HUDEP-2 (cell line): ENCODE data around the gene MYADML2.

Experiments used
- DNase-seq, 76 experiments: peaks; one replicate each; lab custom pipeline; 2025; ENCODE audit not compliant: unreplicated experiment in 76 of 76; lab: John Stamatoyannopoulos, UW

The MYADML2 gene

DNA sequence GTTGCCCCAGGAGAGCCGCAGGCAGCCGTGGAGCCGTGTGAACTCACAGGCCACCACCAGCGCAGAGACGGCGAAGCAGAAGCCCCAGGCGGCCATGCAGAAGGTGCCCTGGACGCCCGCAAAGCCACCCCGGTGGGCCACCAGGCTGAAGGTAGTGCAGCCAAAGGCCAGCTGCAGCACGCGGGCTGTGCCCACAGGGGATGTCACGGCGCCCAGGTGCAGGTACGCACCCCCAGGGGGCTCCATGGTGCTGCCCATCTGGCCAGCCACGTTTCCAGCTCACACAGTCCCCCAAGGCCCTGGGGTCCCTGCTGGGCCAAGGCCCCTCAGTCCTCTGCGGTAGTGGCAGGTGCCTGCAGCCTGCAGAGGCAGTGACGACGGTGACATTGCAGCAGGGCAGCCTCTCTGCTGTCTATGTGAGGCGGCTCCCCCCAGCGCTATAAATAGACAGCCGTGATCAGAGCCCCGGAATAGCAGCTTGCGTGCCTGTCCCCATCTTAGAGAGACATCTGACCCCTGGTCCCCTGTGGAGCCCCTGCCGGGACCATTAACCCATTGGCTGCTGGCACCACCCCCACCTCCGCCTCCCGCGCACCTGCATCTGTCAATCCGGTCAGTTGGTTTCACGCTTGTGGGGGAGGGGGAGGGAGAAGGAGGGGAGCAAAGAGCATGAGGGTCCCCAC lies 5.4 kb downstream of the MYADML2 start:
- no peak for DNase-seq

DNA sequence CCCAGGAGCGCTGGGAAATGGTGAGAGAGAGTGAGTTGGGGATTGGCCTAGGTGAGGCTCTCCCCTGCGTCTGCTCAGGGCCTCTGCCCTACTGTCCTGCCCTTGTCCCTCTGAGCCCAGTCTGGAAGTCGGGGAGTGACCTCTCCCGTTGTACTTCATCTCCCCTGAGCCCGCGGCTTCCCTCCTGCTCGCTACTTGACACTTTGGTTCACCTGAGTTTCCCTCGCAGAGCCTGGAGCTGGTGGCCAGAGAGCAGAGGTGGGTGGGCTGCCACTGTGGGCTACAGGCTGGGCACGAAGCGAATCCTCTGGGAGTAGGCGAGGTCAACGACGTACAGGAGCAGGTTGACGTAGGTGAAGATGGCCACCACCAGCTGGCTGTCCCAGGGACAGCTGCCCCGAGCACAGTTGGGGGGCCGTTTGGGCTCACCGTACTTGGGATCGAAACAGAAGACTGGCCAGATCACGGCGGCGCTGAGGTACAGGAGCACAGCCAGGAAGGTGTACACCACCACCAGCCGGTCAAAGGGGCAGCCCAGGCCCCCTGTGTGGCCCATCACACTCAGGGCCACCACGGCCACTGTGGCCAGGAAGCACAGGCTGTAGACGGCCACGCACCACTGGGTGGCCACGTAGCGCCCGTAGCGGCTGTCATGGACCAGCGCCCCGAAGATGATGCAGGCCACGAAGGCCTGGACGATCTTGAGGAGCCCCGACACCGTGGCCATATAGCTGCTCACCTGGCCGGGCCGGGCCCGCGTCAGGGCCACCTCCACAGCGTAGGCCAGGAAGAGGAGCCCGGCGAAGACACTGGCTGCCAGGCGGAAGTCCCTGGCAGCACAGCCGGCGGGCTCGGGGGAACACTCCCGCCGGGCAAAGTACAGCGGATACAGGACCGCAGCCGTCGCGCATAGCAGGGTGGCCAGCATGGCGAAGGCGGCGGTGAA lies 6.2 kb downstream of the MYADML2 start:
- no peak for DNase-seq

DNA sequence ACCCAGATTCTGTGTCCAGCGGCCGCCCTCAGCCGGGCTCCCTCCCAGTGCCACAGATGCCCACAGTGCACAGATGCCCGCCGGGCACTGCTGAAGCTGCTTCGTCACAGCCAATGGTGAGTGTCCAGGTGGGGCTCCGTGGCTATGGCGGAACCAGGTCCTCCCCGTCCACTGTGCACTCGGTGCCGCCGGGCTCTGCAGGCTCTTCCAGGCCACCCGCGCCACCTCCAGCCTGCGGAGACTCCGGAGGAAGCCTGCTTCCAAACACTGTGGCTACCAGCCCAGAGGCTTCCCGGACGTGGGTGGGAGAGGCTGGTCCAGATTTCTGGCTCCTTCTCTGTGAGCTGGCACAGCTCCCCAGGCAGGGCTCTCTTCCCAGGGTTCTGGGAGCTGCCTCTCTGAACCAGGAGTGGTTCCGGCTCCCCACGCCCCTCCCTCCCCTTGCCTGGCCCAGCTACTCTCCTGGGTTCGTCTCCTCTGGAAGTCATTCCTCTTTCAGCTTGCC lies 7.1 kb downstream of the MYADML2 start:
- DNase-seq = no peak

DNA sequence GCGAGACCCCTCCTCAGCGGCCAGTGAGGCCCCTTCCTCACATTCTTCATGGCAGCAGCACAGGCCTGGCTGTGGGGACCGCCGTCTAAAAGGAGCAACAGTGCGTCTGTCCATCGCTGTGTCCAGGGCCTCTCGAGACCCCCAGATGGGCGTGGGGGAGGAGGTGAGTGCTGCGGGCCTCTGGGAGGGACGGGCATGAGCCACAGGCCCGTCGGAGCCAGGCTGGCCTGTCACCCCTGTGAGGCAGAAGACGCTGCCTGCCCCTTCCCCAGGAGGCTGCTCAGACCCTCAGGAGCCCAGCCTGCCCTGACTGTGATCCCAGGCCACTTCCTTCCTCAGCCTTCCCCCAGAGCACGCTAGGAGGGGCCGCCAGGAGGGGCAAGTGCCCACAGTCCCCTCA lies 7.8 kb downstream of the MYADML2 start:
- DNase-seq = no peak

- no peak for DNase-seq
Measured at GRCh38 chr17:81935709-81936084, 11.3 kb downstream of the MYADML2 start.

- DNase-seq = no peak
Measured at GRCh38 chr17:81934850-81935708, 12.0 kb downstream of the MYADML2 start.

GRCh38 chr17:81934098-81934757 lies 12.8 kb downstream of the MYADML2 start:
- DNase-seq = no peak

GRCh38 chr17:81933178-81933699 lies 13.8 kb downstream of the MYADML2 start:
- DNase-seq = peak in 1 of 76 experiments; percentile 10

DNA sequence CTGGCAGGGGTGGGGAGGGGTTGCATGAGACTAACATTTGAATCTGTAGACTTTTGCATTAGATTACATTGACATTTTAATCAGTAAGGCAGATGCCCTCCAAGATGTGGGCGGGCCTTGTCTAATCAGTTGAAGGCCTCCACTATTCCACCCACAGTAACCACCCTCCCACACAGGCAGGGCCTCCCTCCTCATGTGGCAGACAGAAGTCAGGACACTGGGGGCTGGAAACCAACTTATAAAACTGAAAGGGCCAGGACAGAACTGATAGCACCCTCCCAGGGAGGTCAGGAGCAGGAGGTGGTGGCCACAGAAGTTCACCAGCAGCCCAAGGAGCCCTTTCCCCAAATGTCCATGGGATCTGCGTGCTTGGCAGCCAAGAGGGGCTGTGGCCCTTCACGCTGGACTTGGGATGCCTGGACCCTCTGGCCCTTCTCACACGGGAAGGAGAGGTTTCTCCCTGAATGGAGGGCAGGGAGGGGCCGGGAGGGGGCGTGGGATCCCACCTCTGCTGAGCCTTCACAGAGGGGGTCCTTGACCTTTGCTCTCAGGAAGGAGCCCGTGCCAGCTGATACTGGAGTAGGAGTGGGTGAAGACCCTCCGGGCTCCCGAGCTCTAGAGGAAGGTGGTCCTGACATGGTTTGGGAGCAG lies 14.6 kb downstream of the MYADML2 start:
- DNase-seq = peak in 73 of 76 experiments; percentile 52 to 97 (median 86)

- peak in 74 of 76 experiments; percentile 18 to 90 (median 77) for DNase-seq
Measured at GRCh38 chr17:81931557-81932332, 15.3 kb downstream of the MYADML2 start.

DNA sequence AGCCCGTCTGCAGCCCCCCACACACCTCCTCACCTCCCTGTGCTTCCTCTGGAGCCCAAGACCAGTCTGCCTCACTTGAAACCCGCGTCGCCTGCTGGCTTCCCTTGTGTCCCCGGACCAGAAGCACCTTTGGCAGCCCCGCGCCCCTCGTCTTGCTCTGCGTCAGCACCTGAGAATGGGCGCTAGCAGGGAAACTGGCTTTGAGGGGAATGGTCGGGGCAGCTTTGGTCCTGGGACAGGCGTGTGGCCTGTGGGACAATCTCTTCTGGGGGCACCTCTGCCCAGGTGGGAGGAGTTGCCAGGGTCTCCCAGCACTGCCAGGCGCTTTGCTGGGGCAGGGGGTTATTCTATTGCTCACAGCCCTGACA lies 15.9 kb downstream of the MYADML2 start:
- DNase-seq = peak in 3 of 76 experiments; percentile 42 to 77 (median 50)

- no peak for DNase-seq
Measured at GRCh38 chr17:81930142-81931125, 16.6 kb downstream of the MYADML2 start.

DNA sequence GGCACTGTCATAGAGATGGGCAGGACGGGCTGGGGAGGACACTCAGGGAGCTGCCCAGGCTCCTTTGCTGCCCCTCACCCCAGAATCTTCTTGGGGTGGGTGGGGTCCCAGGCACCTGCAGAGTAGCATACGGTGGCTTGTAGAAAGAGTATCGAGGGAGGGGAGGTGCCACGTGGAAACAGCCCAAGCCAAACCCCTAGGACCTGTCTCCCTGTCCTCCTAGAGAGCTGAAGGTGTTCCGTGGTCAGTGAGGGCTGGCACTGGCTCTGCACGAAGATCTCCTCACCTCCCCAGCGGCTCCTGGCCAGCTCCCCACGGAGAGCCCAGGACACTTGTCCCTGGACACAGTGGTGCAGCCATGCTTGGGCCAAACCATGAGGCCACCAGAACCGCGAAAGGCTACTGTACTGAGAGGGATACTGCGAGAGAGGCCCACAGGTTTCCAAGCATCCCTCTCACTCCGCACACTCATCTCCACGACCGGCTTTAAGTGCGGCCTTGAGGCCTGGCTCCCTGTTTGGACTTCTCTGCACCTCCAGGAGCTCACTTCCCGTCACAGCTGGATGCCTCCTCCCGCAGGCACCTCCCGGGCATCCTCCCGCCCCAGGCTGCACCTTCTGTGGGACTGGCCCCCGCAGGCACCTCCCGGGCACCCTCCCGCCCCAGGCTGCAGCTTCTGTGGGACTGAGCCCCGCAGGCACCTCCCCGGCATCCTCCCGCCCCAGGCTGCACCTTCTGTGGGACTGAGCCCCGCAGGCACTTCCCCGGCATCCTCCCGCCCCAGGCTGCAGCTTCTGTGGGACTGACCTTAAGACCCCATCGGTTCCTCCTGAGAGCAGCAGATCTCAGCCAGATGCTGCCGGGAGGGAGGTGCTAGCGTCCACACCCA lies 17.5 kb downstream of the MYADML2 start:
- no peak for DNase-seq

GRCh38 chr17:81928544-81929252 lies 18.3 kb downstream of the MYADML2 start:
- DNase-seq = peak in 9 of 76 experiments; percentile 8 to 40 (median 21)

DNA sequence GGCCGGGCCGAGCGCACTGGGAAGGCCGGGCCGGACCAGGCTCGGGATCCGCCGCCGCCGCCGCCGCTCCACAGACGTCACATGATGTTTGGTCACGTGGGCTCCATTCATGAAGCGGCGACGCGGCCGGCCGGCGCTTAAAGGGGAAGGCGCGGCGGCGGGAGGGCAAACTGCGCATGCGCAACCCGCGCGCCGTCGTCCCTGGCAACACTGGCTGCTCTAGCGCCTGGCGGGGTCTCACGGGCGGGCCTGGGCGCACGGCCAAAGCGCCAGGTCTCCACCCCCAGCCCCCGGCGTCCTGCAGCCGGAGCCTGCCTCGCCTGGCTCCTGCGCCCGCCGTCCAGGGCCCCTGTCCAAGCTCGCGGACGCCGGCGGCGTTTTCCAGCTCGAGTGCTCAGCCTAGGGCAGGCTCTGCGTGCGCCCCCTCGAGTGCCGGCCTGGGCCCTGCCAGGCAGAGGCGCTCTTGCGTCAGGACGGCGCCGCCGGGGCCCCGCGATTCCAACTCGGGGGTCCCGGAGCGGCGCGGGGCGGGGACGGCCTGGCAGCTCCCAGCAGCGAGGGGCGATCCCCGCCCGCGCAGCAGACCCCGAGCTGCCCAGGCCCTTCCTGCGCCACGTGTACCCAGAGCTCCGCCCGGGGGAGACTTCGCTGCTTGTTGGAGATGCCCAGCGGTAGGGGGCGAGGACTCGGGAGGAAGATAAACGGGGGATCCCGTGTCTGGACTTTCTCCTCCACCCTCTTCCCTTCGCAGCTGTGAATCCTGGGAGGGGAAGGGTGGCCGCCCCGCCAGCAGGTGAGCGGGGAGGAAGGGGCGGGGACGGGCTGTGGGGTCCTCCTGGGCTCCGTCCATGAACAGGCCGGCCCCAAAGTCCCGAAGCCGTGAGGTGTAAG lies 19.1 kb downstream of the MYADML2 start, which contains the start of gene MAFG:
Gene MAFG, minus strand, starts transcription at position 83 of the 891 bp plus-strand sequence. CDS start 4,550 bp downstream, outside the sequence.
- peak in 74 of 76 experiments; percentile 21 to 95 (median 85) for DNase-seq
